H1 (cell line): ENCODE data around the gene TCF7L2.

Experiments used
- CBX5 ChIP-seq: fragments of 300-800, 300-1000 bp; sonication (generic); IDR thresholded peaks from 2 replicates; pipeline ENCODE4 v1.7.1; 2016; ENCODE audit warnings: antibody characterized with exemption, low read length, low read depth
- CHD1 ChIP-seq: IDR thresholded peaks from 2 replicates; pipeline ENCODE4 v1.6.1; 2012; ENCODE audit warnings: low read depth, low read length, improper control_type of control experiment
- CTCF ChIP-seq, 3 experiments: IDR thresholded peaks; 1 replicate in 2 of 3; 2 replicates in 1 of 3; pipeline versions ENCODE4 v1.5.1 to v1.6.1; 2011; ENCODE audit warnings: low read length in 3 of 3, mild to moderate bottlenecking in 3 of 3, inconsistent platforms in 2 of 3, low read depth in 1 of 3, moderate library complexity in 1 of 3; ENCODE audit not compliant: insufficient read depth in 1 of 3; ENCODE audit errors: control extremely low read depth in 1 of 3
- E2F6 ChIP-seq: IDR thresholded peaks from 2 replicates; pipeline ENCODE4 v1.6.1; 2012; ENCODE audit warnings: inconsistent platforms
- GABPA ChIP-seq: IDR thresholded peaks from 2 replicates; pipeline ENCODE4 v1.6.1; 2011; ENCODE audit warnings: mild to moderate bottlenecking, low read length, moderate library complexity, borderline replicate concordance; ENCODE audit not compliant: insufficient read depth
- POLR2A ChIP-seq, 2 experiments: IDR thresholded peaks; 1 replicate in 1 of 2; 2 replicates in 1 of 2; pipeline ENCODE4 v1.6.1; 2011; ENCODE audit warnings: low read depth in 2 of 2, low read length in 2 of 2, mild to moderate bottlenecking in 2 of 2; ENCODE audit errors: control extremely low read depth in 1 of 2
- RFX5 ChIP-seq: IDR thresholded peaks from 2 replicates; pipeline ENCODE4 v1.6.1; 2011; ENCODE audit warnings: low read depth, low read length, improper control_type of control experiment, borderline replicate concordance
- SAP30 ChIP-seq: fragments of 300-600 bp; sonication (generic); IDR thresholded peaks from 2 replicates; pipeline ENCODE4 v1.7.1; 2012; ENCODE audit warnings: low read length, moderate library complexity, mild to moderate bottlenecking, inconsistent platforms; ENCODE audit not compliant: insufficient read depth, insufficient replicate concordance
- SRF ChIP-seq: IDR thresholded peaks from 2 replicates; pipeline ENCODE4 v1.6.1; 2011; ENCODE audit warnings: mild to moderate bottlenecking, low read depth, low read length, moderate library complexity
- TAF7 ChIP-seq: optimal IDR thresholded peaks from 2 replicates; pipeline ENCODE3; 2011; ENCODE audit warnings: low read depth, mild to moderate bottlenecking, inconsistent platforms, low read length, moderate library complexity, borderline replicate concordance

DNA sequence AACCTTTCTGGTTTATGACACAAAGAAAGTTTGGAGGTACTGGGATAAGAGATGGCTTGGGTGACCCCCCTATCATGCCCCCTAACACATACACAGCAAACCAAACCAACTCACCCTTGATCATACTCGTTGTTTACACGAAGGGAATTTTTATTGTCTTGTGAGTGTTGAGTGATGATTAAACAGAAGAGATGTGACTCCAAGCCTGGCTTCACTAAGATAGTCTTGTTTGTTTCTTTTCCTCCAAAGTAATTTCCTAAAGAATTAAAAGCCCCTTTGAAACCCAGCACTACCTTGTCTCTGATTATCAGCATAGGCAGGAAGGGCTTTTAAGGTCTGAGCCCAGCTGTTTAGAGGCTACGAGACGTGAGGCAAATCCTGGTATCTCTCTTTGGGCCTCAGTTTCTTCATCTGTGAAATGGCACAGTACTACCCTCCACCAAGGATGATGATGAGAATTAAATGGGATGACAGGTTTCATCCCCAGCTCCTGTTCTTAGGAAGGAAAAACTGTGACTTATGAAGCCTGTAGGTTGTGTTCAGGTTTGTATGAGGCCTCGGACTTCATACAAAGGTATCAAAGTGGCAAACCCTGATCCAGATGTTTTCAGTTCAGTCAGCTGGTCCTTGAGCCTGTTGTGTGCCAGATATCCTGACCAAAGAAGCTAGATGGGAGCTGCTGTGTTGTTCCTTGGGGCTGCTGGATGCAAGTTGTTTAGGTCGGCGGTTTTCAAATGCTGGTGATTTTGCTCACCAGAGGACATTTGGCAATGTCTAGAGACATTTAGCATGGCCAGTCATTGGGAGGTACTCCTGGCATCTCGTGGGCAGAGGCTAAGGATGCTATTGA, 51.8 kb downstream of the TCF7L2 start:
- TF ChIP-seq CBX5 = no peak
- TF ChIP-seq CHD1 = no peak
- no peak for TF ChIP-seq RFX5
- no peak for TF ChIP-seq GABPA
- TF ChIP-seq CTCF (IDR thresholded peaks at IDR 0.05; ENCODE audit: control extremely low read depth in 1 of 3, insufficient read depth in 1 of 3, low read depth in 1 of 3, low read length in 3 of 3) = no peak
- no peak for TF ChIP-seq TAF7
- TF ChIP-seq POLR2A (IDR thresholded peaks at IDR 0.05; ENCODE audit: control extremely low read depth in 1 of 2, low read depth in 2 of 2, low read length in 2 of 2) = no peak
- no peak for TF ChIP-seq E2F6
- TF ChIP-seq SAP30 = no peak
- TF ChIP-seq SRF = no peak
